Fibroblast of skin of left biceps (primary cell): ENCODE results near the gene CCNT2.
"Not testable (repeated sequence)": the region's sequence is repeated elsewhere in the genome, so short reads cannot be mapped to it uniquely, and the experiment has no call there.

Source experiments
- DNase-seq, 2 experiments: peaks; one replicate each; pipeline ENCODE4 v3.0.0-alpha.2; 2013; ENCODE audit warnings: low read depth in 2 of 2

The CCNT2 gene

DNA sequence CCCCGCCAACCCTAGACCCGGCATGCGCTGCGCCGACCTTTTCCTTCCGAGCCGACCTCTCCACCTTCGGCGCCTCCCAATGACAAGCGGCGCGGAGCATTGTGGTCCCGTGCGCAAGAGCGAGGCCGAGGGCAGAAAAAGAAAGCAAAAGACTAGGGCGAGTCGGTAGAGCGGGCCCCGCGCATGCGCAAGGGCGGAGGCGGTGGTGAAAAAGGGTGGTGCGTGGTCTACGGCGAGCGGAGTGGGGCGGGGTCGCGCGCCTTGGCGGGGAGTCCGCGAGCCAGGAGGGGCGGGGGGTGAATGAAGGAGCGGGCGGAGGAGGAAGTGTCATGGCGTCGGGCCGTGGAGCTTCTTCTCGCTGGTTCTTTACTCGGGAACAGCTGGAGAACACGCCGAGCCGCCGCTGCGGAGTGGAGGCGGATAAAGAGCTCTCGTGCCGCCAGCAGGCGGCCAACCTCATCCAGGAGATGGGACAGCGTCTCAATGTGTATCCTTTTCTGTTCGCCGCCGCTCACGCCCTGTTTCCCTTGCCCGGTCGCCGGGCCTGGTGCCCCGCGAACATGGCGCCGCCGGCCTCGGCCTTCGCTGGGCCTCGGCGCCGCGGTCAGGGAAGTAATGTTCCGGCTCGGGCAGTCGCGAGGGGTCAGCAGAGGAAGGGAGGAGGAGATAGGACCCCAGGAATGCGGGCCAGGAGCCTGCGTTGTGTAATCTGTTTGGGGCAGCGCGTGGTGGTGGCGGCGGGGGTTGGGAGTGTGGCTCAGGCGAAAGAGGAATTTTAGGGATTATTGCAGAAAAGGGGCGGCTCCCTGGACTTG lies at the start of gene CCNT2:
CCNT2 (plus strand) TSS at position 297 of the 815 bp plus-strand sequence; CDS start at position 330, 33 bp downstream.
- peak; percentile 99 for DNase-seq

DNA sequence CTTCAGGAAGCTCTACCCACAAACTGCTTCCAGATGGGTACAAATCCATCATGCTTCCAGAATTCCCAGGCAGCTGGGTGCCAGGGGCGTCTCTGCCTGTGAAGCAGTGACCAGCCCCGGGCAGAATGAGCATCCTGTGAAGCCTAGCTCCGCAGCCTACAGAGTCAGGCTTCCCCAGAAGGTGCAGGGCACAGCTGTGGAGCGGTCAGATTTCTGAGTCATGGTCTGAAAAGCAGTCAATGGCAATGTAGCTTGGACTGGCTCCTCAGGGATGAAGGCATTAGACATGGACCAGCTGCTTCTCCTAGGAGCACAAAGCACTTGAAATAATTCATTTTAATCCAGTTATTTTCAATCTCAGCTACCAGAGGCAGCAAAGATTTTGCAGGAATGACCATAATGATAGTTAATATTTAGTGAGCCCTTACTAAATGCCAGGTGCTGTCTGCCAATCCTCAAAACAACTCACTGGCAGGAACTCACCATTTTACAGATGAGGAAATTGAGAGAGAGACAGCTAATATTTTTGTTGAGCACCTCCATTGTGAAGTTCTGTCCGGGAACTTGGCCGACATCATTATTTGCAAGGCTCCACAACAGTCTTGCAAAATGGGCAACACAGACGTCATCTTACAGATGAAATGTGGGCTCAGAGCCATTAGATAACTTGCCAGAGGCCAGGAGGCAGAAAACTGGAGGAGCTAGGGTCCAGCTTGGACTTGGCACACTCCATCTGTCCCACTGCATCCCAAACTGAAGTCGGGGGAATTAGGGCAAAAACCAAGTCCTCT lies 48.5 kb upstream of the CCNT2 start:
- DNase-seq = no peak

DNA sequence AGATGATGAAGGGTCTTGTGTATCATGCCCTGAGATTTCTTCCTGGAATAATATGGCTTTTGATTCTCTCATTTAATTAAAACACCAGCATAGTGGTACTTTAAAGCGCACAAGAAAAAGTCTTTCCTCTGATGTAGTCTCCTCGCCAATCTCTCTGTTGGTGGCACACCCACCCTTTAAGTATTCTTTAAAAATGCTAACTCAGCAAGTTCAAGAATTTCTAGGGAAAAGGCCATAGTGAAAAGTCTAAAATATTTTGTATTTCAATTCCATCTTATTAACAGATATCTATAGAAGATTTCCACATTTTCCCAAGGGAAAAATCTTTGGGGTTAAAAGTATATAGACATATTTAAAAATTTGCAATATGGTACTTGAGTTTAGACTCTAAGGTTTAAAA lies 45.5 kb upstream of the CCNT2 start:
- no peak for DNase-seq

- DNase-seq = no peak
These were observed 43.3 kb upstream of the CCNT2 start for GRCh38 chr2:134875309-134875708.

- DNase-seq = no peak
These were observed 35.8 kb upstream of the CCNT2 start for GRCh38 chr2:134882773-134883172.

GRCh38 chr2:134883552-134884293 lies 34.9 kb upstream of the CCNT2 start:
- DNase-seq = no peak

- DNase-seq = no peak
These were observed 34.2 kb upstream of the CCNT2 start for GRCh38 chr2:134884435-134884834.

GRCh38 chr2:134892282-134893035 lies 26.2 kb upstream of the CCNT2 start:
- DNase-seq = no peak

DNA sequence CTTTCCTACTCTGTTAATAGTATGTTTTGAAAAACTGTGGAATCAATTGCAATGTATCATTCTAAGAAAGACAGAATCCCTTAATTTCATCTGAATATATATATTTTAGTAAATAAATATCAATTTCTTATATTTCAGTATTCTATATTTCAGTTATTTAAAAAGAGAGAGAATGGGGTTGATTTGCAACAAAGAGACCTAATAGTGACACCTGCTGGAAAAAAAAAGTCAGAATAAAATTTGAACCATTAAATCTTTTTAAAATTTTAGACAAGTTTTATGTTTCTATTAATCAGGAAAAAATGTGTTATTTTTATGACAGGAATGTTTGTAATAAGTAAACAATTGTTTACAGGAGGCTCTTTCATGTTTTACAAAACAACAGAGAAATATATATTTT lies 20.7 kb upstream of the CCNT2 start:
- DNase-seq = no peak

- no peak for DNase-seq
These were observed 19.4 kb upstream of the CCNT2 start for GRCh38 chr2:134899204-134899603.

DNA sequence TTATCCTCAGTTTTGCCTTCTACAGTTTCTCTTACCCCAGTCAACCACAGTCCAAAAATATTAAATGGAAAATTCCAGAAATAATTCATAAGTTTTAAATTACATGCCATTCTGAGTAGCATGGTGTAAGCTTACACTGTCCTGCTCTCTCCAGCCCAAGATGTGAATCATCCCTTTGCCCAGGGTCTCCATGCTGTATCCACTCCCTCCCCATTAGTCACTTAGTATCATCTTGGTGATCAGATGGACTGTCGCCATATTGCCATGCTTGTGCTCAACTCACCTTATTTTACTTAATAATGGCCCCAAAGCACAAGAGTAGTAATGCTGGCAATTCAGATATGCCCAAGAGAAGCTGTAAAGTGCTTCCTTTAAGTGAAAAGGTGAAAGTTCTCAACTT lies 18.5 kb upstream of the CCNT2 start:
- no peak for DNase-seq

- not testable (repeated sequence) for DNase-seq
These were observed 14.9 kb upstream of the CCNT2 start for GRCh38 chr2:134903701-134904100.

- DNase-seq = no peak
These were observed 13.5 kb upstream of the CCNT2 start for GRCh38 chr2:134905168-134905567.

DNA sequence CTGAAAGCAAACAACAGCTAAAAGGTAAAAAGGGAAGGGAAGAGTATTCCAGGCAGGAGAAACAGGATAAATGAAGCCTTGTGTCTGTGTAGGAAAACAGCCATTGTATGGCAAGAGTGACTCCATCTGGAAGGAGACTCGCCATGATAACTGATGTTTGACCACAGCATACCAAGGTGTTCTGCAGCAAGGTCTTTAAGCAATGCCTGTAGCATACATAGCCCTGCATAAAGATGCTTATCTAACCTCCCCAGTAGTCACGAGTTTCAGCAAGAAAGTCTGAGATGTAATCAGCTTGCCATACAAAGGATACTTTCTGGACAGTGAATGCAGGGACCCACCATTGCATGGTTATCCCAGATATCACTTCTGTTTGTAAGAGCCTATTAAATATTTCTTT lies 11.9 kb upstream of the CCNT2 start:
- no peak for DNase-seq

DNA sequence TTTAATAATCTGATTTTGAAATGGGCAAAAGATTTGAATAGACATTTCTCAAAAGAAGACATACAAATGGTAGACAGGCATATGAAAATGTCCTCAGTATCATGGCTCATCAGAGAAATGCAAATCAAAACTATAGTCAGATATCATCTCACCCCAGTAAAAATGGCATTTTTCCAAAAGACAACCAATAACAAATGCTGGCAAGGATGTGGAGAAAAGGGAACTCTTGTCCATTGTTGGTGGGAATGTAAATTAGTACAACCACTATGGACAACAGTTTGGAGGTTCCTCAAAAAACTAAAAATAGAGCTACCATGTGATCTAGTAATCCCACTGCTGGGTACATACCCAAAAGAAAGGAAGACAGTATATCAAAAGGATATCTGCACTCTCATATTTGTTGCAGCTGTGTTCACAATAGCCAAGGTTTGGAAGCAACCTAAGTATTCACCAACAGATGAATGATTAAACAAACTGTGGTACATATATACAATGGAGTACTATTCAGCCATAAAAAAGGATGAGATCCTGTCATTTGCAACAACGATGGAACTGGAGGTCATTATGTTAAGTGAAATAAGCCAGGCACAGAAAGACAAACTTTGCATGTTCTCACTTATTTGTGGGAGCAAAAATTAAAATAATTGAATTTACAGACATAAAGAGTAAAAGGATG lies 11.0 kb upstream of the CCNT2 start:
- DNase-seq = not testable (repeated sequence)

DNA sequence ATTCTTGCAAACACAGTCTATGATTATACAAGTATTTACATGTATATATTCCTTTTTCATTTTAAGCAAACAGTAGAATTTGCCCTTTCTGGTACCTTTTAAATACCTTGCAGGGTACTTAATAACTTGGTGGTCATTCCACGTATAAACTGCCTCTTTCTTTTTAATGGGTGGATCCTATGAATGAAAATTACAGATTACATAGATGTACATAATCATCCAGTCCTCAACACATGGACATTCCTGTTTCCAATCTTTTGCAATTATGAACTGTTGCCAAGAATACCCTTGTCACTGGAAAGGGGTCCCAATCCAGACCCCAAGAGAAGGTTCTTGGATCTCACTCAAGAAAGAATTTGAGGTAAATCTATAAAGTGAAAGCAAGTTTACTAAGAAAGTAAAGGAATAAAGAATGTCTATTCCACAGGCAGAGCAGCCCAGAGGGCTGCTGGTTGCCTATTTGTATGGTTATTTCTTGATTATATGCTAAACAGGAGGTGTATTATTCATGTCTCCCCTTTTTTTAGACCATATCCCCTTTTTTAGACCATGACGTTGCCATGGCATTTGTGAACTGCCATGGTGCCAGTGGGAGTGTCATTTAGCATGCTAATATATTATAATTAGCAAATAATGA lies 7.7 kb upstream of the CCNT2 start:
- DNase-seq = no peak

GRCh38 chr2:134911400-134911785 lies 7.2 kb upstream of the CCNT2 start:
- DNase-seq = no peak

GRCh38 chr2:134912361-134912760 lies 6.3 kb upstream of the CCNT2 start:
- no peak for DNase-seq

GRCh38 chr2:134917360-134917865 lies 1.2 kb upstream of the CCNT2 start:
- no peak for DNase-seq

- DNase-seq = no peak
These were observed 615 bp upstream of the CCNT2 start for GRCh38 chr2:134917888-134918525.
